HCT116 (cell line): ENCODE data around the gene ROCK2.

Experiments
- JUND ChIP-seq: IDR thresholded peaks from 2 replicates; pipeline ENCODE4 v1.6.1; 2012
- TF ChIP-seq, protein P1 (sequence below), 3 experiments: fragments of 200-600 bp in 1 of 3; sonication (generic) in 1 of 3; IDR thresholded peaks in 2 of 3; conservative IDR thresholded peaks in 1 of 3; 2 replicates each; pipeline ENCODE4 v1.5.1; 2012 to 2017; ENCODE audit warnings: low read depth in 2 of 3, low read length in 2 of 3, antibody characterized with exemption in 1 of 3, borderline replicate concordance in 1 of 3, control low read depth in 1 of 3, mild to moderate bottlenecking in 1 of 3, mixed read lengths in 1 of 3, mixed run types in 1 of 3, moderate library complexity in 1 of 3; ENCODE audit not compliant: insufficient read depth in 1 of 3

DNA sequence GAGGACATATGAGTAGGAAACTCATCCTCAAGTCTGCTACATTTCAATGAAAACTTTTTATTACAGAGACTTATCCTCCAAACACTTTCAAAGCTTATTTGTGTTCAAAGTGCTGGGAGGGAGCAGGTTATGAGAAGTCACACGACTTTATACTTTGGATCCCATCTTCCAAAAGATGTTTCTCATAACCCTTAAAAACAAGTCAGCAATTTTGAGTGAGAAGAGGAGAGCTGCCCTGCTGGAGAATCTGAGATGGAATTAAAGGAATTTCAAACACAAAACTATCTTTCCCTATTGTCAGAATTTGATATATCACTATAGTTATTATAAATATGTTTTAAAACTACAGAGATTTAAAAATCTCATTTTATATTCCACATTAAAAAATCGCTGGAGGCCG is 45.8 kb downstream of the ROCK2 start:
- TF ChIP-seq, protein P1, sequence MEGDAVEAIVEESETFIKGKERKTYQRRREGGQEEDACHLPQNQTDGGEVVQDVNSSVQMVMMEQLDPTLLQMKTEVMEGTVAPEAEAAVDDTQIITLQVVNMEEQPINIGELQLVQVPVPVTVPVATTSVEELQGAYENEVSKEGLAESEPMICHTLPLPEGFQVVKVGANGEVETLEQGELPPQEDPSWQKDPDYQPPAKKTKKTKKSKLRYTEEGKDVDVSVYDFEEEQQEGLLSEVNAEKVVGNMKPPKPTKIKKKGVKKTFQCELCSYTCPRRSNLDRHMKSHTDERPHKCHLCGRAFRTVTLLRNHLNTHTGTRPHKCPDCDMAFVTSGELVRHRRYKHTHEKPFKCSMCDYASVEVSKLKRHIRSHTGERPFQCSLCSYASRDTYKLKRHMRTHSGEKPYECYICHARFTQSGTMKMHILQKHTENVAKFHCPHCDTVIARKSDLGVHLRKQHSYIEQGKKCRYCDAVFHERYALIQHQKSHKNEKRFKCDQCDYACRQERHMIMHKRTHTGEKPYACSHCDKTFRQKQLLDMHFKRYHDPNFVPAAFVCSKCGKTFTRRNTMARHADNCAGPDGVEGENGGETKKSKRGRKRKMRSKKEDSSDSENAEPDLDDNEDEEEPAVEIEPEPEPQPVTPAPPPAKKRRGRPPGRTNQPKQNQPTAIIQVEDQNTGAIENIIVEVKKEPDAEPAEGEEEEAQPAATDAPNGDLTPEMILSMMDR (IDR thresholded peaks at IDR 0.05 in 2 of 3, conservative IDR thresholded peaks at IDR 0.05 in 1 of 3; ENCODE audit: borderline replicate concordance in 1 of 3, insufficient read depth in 1 of 3, low read depth in 2 of 3, low read length in 2 of 3), result no peak
- TF ChIP-seq JUND, result no peak
